Mesenchymal stem cell (in vitro differentiated cells and primary cell): ENCODE results near the gene ARMH2.
"Not testable (repeated sequence)": the region's sequence is repeated elsewhere in the genome, so short reads cannot be mapped to it uniquely, and the experiment has no call there.

Experiments used
- DNase-seq: peaks from one replicate; pipeline ENCODE4 v3.0.0-alpha.2; 2013
- H2AFZ ChIP-seq: one replicate; pipeline ENCODE4 v1.6.1; 2013; ENCODE audit warnings: low read depth, mild to moderate bottlenecking, control low read depth, inconsistent platforms, low read length, moderate library complexity
- H2AK5ac ChIP-seq: 2 replicates; pipeline ENCODE4 v1.6.1; 2013; ENCODE audit warnings: low read length, moderate library complexity, mild to moderate bottlenecking, inconsistent platforms; ENCODE audit not compliant: severe bottlenecking
- H2BK120ac ChIP-seq: one replicate; pipeline ENCODE4 v1.6.1; 2013; ENCODE audit warnings: low read depth, mild to moderate bottlenecking, inconsistent platforms, low read length, moderate library complexity
- H2BK12ac ChIP-seq, 2 experiments: one replicate each; pipeline ENCODE4 v1.6.1; 2013; ENCODE audit warnings: inconsistent platforms in 2 of 2, low read length in 2 of 2, mild to moderate bottlenecking in 2 of 2, moderate library complexity in 2 of 2, control low read depth in 1 of 2
- H2BK15ac ChIP-seq: one replicate; pipeline ENCODE4 v1.6.1; 2013; ENCODE audit warnings: mild to moderate bottlenecking, low read depth, inconsistent platforms; ENCODE audit not compliant: poor library complexity, severe bottlenecking
- H2BK5ac ChIP-seq: 2 replicates; pipeline ENCODE4 v1.6.1; 2013; ENCODE audit warnings: low read depth, mild to moderate bottlenecking, low read length, control low read depth, inconsistent platforms; ENCODE audit not compliant: poor library complexity, severe bottlenecking
- H3K14ac ChIP-seq, 2 experiments: one replicate each; pipeline ENCODE4 v1.6.1; 2013; ENCODE audit warnings: inconsistent platforms in 2 of 2, low read length in 2 of 2, control low read depth in 1 of 2, mild to moderate bottlenecking in 1 of 2, moderate library complexity in 1 of 2
- H3K18ac ChIP-seq, 2 experiments: one replicate each; pipeline ENCODE4 v1.6.1; 2013; ENCODE audit warnings: inconsistent platforms in 2 of 2, low read length in 2 of 2, control low read depth in 1 of 2, low read depth in 1 of 2, mild to moderate bottlenecking in 1 of 2
- H3K23ac ChIP-seq, 2 experiments: one replicate each; pipeline ENCODE4 v1.6.1; 2013; ENCODE audit warnings: inconsistent platforms in 2 of 2, low read length in 2 of 2, mild to moderate bottlenecking in 2 of 2, moderate library complexity in 2 of 2, control low read depth in 1 of 2
- H3K27ac ChIP-seq: 2 replicates; pipeline ENCODE4 v1.5.1; 2013; ENCODE audit warnings: mild to moderate bottlenecking, moderate library complexity, low read length, control low read depth, inconsistent platforms; ENCODE audit not compliant: poor library complexity, severe bottlenecking
- H3K27me3 ChIP-seq, 2 experiments: 2 replicates each; pipeline versions ENCODE4 v1.6.1 to v1.7.0; 2013; ENCODE audit warnings: low read length in 2 of 2, mild to moderate bottlenecking in 2 of 2, moderate library complexity in 2 of 2, control low read depth in 1 of 2, inconsistent platforms in 1 of 2; ENCODE audit not compliant: control insufficient read depth in 1 of 2, insufficient read depth in 1 of 2
- H3K36me3 ChIP-seq, 2 experiments: 2 replicates each; pipeline versions ENCODE4 v1.6.1 to v1.7.0; 2013; ENCODE audit warnings: low read length in 2 of 2, control low read depth in 1 of 2, inconsistent platforms in 1 of 2, low read depth in 1 of 2, mild to moderate bottlenecking in 1 of 2; ENCODE audit not compliant: insufficient read depth in 2 of 2, control insufficient read depth in 1 of 2
- H3K4ac ChIP-seq, 2 experiments: one replicate each; pipeline ENCODE4 v1.6.1; 2013; ENCODE audit warnings: inconsistent platforms in 2 of 2, low read length in 2 of 2, mild to moderate bottlenecking in 2 of 2, moderate library complexity in 2 of 2, control low read depth in 1 of 2, low read depth in 1 of 2
- H3K4me1 ChIP-seq: 2 replicates; pipeline ENCODE4 v1.6.1; 2013; ENCODE audit warnings: low read depth, low read length, control low read depth; ENCODE audit not compliant: control insufficient read depth, insufficient read depth
- H3K4me2 ChIP-seq: 2 replicates; pipeline ENCODE4 v1.6.1; 2013; ENCODE audit warnings: low read length, mild to moderate bottlenecking, inconsistent platforms; ENCODE audit not compliant: poor library complexity, severe bottlenecking
- H3K4me3 ChIP-seq, 2 experiments: 2 replicates each; pipeline versions ENCODE4 v1.5.1 to v1.7.0; 2013; ENCODE audit warnings: low read length in 2 of 2, mild to moderate bottlenecking in 2 of 2, control low read depth in 1 of 2, low read depth in 1 of 2; ENCODE audit not compliant: insufficient read depth in 1 of 2
- H3K79me1 ChIP-seq: replicated peaks from 2 replicates; pipeline ENCODE4 v1.6.1; 2013; ENCODE audit warnings: mild to moderate bottlenecking, control low read depth, low read length, inconsistent platforms; ENCODE audit not compliant: poor library complexity, severe bottlenecking
- H3K9ac ChIP-seq: 2 replicates; pipeline ENCODE4 v1.7.0; 2013; ENCODE audit warnings: mild to moderate bottlenecking, low read length, moderate library complexity
- H3K9me3 ChIP-seq: 2 replicates; pipeline ENCODE4 v1.7.0; 2013; ENCODE audit warnings: mild to moderate bottlenecking, low read length; ENCODE audit not compliant: control insufficient read depth
- H4K8ac ChIP-seq: one replicate; pipeline ENCODE4 v1.6.1; 2013; ENCODE audit warnings: inconsistent platforms, mild to moderate bottlenecking, low read length, moderate library complexity
- H4K91ac ChIP-seq: one replicate; pipeline ENCODE4 v1.6.1; 2013; ENCODE audit warnings: mild to moderate bottlenecking, low read length, inconsistent platforms
- WGBS: methylation state at CpG from one replicate; pipeline ENCODE4 v1.1.7; 2013; ENCODE audit warnings: mixed read lengths; 5-methylcytosine and 5-hydroxymethylcytosine counted together

The ARMH2 gene

GRCh38 chr6:24754378-24754777, 44.3 kb downstream of the ARMH2 start:
- H3K27ac ChIP-seq, H2AFZ ChIP-seq, H2BK5ac ChIP-seq, H3K9ac ChIP-seq, H3K36me3 ChIP-seq, H3K14ac ChIP-seq, H4K91ac ChIP-seq, H3K79me1 ChIP-seq, H3K18ac ChIP-seq, H3K4me1 ChIP-seq, H3K27me3 ChIP-seq, H3K4ac ChIP-seq, H3K4me3 ChIP-seq, H2BK15ac ChIP-seq, H3K4me2 ChIP-seq, H2BK120ac ChIP-seq, DNase-seq, H3K9me3 ChIP-seq, H3K23ac ChIP-seq, H2AK5ac ChIP-seq, H4K8ac ChIP-seq, H2BK12ac ChIP-seq: not testable (repeated sequence)
- 92% methylated on average over 2 of the region's 4 CpGs for WGBS

GRCh38 chr6:24753545-24753944, 45.2 kb downstream of the ARMH2 start:
- no peak overlapping the region for H2AK5ac ChIP-seq
- H3K36me3 ChIP-seq, result no peaks in the 10 kb centered on the region
- no peak overlapping the region for H2BK5ac ChIP-seq
- 77% methylated on average over 2 of the region's 2 CpGs for WGBS
- H3K4ac ChIP-seq, result no peak overlapping the region
- H3K4me1 ChIP-seq, result no peaks in the 10 kb centered on the region
- H2BK12ac ChIP-seq, result no peak overlapping the region
- no peaks in the 10 kb centered on the region for H3K27me3 ChIP-seq
- H3K14ac ChIP-seq, result no peak overlapping the region
- H3K79me1 ChIP-seq, result no peaks in the 10 kb centered on the region
- H3K18ac ChIP-seq, result no peak overlapping the region
- no peak overlapping the region for H4K8ac ChIP-seq
- no peak overlapping the region for H4K91ac ChIP-seq
- no peak overlapping the region for H3K4me2 ChIP-seq
- H2AFZ ChIP-seq, result no peak overlapping the region
- no peak overlapping the region for H3K23ac ChIP-seq
- no peak for DNase-seq
- H3K27ac ChIP-seq, result no peak overlapping the region
- H2BK120ac ChIP-seq, result no peak overlapping the region
- no peak overlapping the region for H3K9ac ChIP-seq
- no peak overlapping the region for H3K4me3 ChIP-seq
- no peaks in the 10 kb centered on the region for H3K9me3 ChIP-seq
- no peak overlapping the region for H2BK15ac ChIP-seq

GRCh38 chr6:24752917-24753492, 45.7 kb downstream of the ARMH2 start:
- H4K91ac ChIP-seq, result no peak overlapping the region
- no peaks in the 10 kb centered on the region for H3K9me3 ChIP-seq
- H3K18ac ChIP-seq, result no peak overlapping the region
- H3K36me3 ChIP-seq, result no peaks in the 10 kb centered on the region
- no peak overlapping the region for H3K4me3 ChIP-seq
- no peak overlapping the region for H2AFZ ChIP-seq
- no peak overlapping the region for H3K4ac ChIP-seq
- no peak overlapping the region for H2BK120ac ChIP-seq
- H3K9ac ChIP-seq, result no peak overlapping the region
- 100% methylated on average over 1 of the region's 1 CpG for WGBS
- no peak overlapping the region for H3K4me2 ChIP-seq
- H3K23ac ChIP-seq, result peak overlapping the region in 1 of 2 experiments; percentile 71
- H3K4me1 ChIP-seq, result no peaks in the 10 kb centered on the region
- no peaks in the 10 kb centered on the region for H3K27me3 ChIP-seq
- no peak overlapping the region for H2BK5ac ChIP-seq
- H3K14ac ChIP-seq, result no peak overlapping the region
- H4K8ac ChIP-seq, result no peak overlapping the region
- no peak overlapping the region for H2BK12ac ChIP-seq
- no peak overlapping the region for H3K27ac ChIP-seq
- H2BK15ac ChIP-seq, result no peak overlapping the region
- H2AK5ac ChIP-seq, result no peak overlapping the region
- DNase-seq, result no peak
- no peaks in the 10 kb centered on the region for H3K79me1 ChIP-seq

- Histone ChIP-seq H3K4me2 (no peak overlapping the region), H3K4me3 (no peak overlapping the region), H3K9ac (no peak overlapping the region), H4K91ac (no peak overlapping the region), H3K14ac (no peak overlapping the region), H3K23ac (no peak overlapping the region), H3K36me3 (no peaks in the 10 kb centered on the region), H3K4ac (no peak overlapping the region), H2BK120ac (no peak overlapping the region), H4K8ac (no peak overlapping the region), H3K27me3 (no peaks in the 10 kb centered on the region), H3K79me1 (no peaks in the 10 kb centered on the region), H3K4me1 (no peaks in the 10 kb centered on the region), H3K27ac (no peak overlapping the region), H2BK15ac (no peak overlapping the region), H2BK5ac (no peak overlapping the region), H3K9me3 (no peaks in the 10 kb centered on the region), H3K18ac (no peak overlapping the region), H2BK12ac (no peak overlapping the region), H2AFZ (no peak overlapping the region), H2AK5ac (no peak overlapping the region)
- WGBS, result 94% methylated on average over 2 of the region's 2 CpGs
- DNase-seq, result no peak
These were observed 46.2 kb downstream of the ARMH2 start for GRCh38 chr6:24752503-24752902.
